GM23338 (cell line): ENCODE results near the gene CORO1C. TPM values are rescaled to one million over a fixed set of nuclear protein-coding genes. Genes with fewer than 3 reads are reported as not detected.

Source experiments
- ATAC-seq: fragments of 200-7000 bp; cut with Tn5 transposase; 3 replicates; pipeline ENCODE4 v1.9.1; 2020
- DNase-seq: peaks from one replicate; pipeline ENCODE4 v3.0.0-alpha.2; 2015; ENCODE audit warnings: low spot score
- H2AFZ ChIP-seq: fragments of 200-600 bp; sonication (generic); 2 replicates; pipeline ENCODE4 v1.8.0; 2016; ENCODE audit warnings: antibody characterized with exemption, mild to moderate bottlenecking, moderate library complexity
- H3F3A ChIP-seq: fragments of 200-600 bp; sonication (generic); replicated peaks from 2 replicates; pipeline ENCODE4 v1.8.0; 2017; ENCODE audit warnings: antibody characterized with exemption, mixed run types, low read depth
- H3K27ac ChIP-seq: fragments of 200-600 bp; sonication (generic); 2 replicates; pipeline ENCODE4 v1.6.1; 2016; ENCODE audit warnings: low read depth
- H3K27me3 ChIP-seq: fragments of 200-600 bp; sonication (generic); 2 replicates; pipeline ENCODE4 v1.8.0; 2016; ENCODE audit warnings: mild to moderate bottlenecking, mixed run types, moderate library complexity; ENCODE audit not compliant: insufficient read depth
- H3K36me3 ChIP-seq: fragments of 200-600 bp; sonication (generic); 2 replicates; pipeline ENCODE4 v1.8.0; 2016; ENCODE audit warnings: mild to moderate bottlenecking; ENCODE audit not compliant: insufficient read depth
- H3K4me1 ChIP-seq: fragments of 200-600 bp; sonication (generic); 2 replicates; pipeline ENCODE4 v1.8.0; 2016; ENCODE audit warnings: mild to moderate bottlenecking, moderate library complexity; ENCODE audit not compliant: insufficient read depth
- H3K4me2 ChIP-seq: fragments of 200-600 bp; sonication (generic); 2 replicates; pipeline ENCODE4 v1.7.1; 2017; ENCODE audit warnings: mixed run types
- H3K4me3 ChIP-seq: fragments of 200-600 bp; sonication (generic); 2 replicates; pipeline ENCODE4 v1.6.1; 2016; ENCODE audit warnings: mixed run types
- H3K79me2 ChIP-seq: fragments of 200-600 bp; sonication (generic); replicated peaks from 2 replicates; pipeline ENCODE4 v1.8.0; 2017; ENCODE audit warnings: mild to moderate bottlenecking; ENCODE audit not compliant: insufficient read depth
- H3K9me2 ChIP-seq: fragments of 200-600 bp; sonication (generic); 2 replicates; pipeline ENCODE4 v1.8.0; 2017; ENCODE audit not compliant: insufficient read depth
- H4K20me1 ChIP-seq: fragments of 200-600 bp; sonication (generic); replicated peaks from 2 replicates; pipeline ENCODE4 v1.8.0; 2017; ENCODE audit warnings: mild to moderate bottlenecking; ENCODE audit not compliant: insufficient read depth
- H3K27ac Mint-ChIP-seq: 2 replicates; pipeline ENCODE4 v1.8.0; 2020; ENCODE audit warnings: inconsistent platforms, mild to moderate bottlenecking, moderate library complexity, mixed read lengths
- H3K27me3 Mint-ChIP-seq: 3 replicates; pipeline ENCODE4 v1.8.0; 2022; ENCODE audit warnings: low read depth, mild to moderate bottlenecking, moderate library complexity, mixed read lengths, inconsistent platforms; ENCODE audit not compliant: insufficient read depth, poor library complexity
- H3K36me3 Mint-ChIP-seq: 3 replicates; pipeline ENCODE4 v1.8.0; 2021; ENCODE audit warnings: low read depth, mild to moderate bottlenecking, inconsistent platforms, moderate library complexity, mixed read lengths
- H3K4me1 Mint-ChIP-seq: 3 replicates; pipeline ENCODE4 v1.8.0; 2020; ENCODE audit warnings: mild to moderate bottlenecking, inconsistent platforms, mixed read lengths
- H3K4me3 Mint-ChIP-seq: 3 replicates; pipeline ENCODE4 v1.8.0; 2021; ENCODE audit warnings: moderate library complexity, mild to moderate bottlenecking, inconsistent platforms, mixed read lengths
- H3K9me3 Mint-ChIP-seq: 3 replicates; pipeline ENCODE4 v1.8.0; 2020; ENCODE audit warnings: moderate library complexity, mild to moderate bottlenecking, inconsistent platforms, mixed read lengths
- CREB1 ChIP-seq: fragments of 250-450 bp; sonication (Bioruptor Pico); IDR thresholded peaks from 2 replicates; pipeline ENCODE4 v1.5.0; 2020; ENCODE audit warnings: low read depth, mild to moderate bottlenecking, moderate library complexity
- CTCF ChIP-seq, 2 experiments: fragments of 200-600 bp in 1 of 2; sonication (generic) in 1 of 2; conservative IDR thresholded peaks; 2 replicates each; pipeline versions ENCODE4 v1.5.1 to v1.6.1; 2016 to 2017; ENCODE audit warnings: antibody characterized with exemption in 2 of 2, low read depth in 2 of 2, mild to moderate bottlenecking in 2 of 2, moderate library complexity in 1 of 2
- ETS1 ChIP-seq: IDR thresholded peaks from 2 replicates; pipeline ENCODE4 v1.6.1; 2016; ENCODE audit warnings: antibody characterized with exemption
- EZH2 ChIP-seq: fragments of 200-600 bp; sonication (generic); IDR thresholded peaks from one replicate; pipeline ENCODE4 v1.8.0; 2017; ENCODE audit warnings: antibody characterized with exemption, mild to moderate bottlenecking, low read depth; ENCODE audit not compliant: unreplicated experiment
- EZH2phosphoT487 ChIP-seq: fragments of 200-600 bp; sonication (generic); IDR thresholded peaks from one replicate; pipeline ENCODE4 v1.8.1; 2018; ENCODE audit warnings: antibody characterized with exemption; ENCODE audit not compliant: unreplicated experiment
- JUNB ChIP-seq: IDR thresholded peaks from one replicate; pipeline ENCODE4 v1.6.1; 2016; ENCODE audit warnings: antibody characterized with exemption; ENCODE audit not compliant: unreplicated experiment
- NANOG ChIP-seq: IDR thresholded peaks from 2 replicates; pipeline ENCODE4 v1.6.1; 2016; ENCODE audit warnings: antibody characterized with exemption, borderline replicate concordance
- POLR2AphosphoS5 ChIP-seq: IDR thresholded peaks from 2 replicates; pipeline ENCODE4 v1.6.1; 2016; ENCODE audit warnings: antibody characterized with exemption, low read depth
- REST ChIP-seq: IDR thresholded peaks from one replicate; pipeline ENCODE4 v1.6.1; 2018; ENCODE audit warnings: antibody characterized with exemption; ENCODE audit not compliant: unreplicated experiment
- STAT1 ChIP-seq: IDR thresholded peaks from one replicate; pipeline ENCODE4 v1.6.1; 2016; ENCODE audit warnings: antibody characterized with exemption; ENCODE audit not compliant: unreplicated experiment
- ZNF114 ChIP-seq: fragments of 250-450 bp; sonication (Bioruptor Pico); IDR thresholded peaks from 2 replicates; pipeline ENCODE4 v1.5.0; 2020; ENCODE audit warnings: mild to moderate bottlenecking, moderate library complexity
- ZNF331 ChIP-seq: fragments of 250-450 bp; sonication (Bioruptor Pico); IDR thresholded peaks from 2 replicates; pipeline ENCODE4 v1.5.0; 2020; ENCODE audit warnings: low read depth, mild to moderate bottlenecking, moderate library complexity
- ZNF462 ChIP-seq: fragments of 250-450 bp; sonication (Bioruptor Pico); IDR thresholded peaks from 2 replicates; pipeline ENCODE4 v1.5.0; 2020; ENCODE audit warnings: mild to moderate bottlenecking, moderate library complexity
- polyA plus RNA-seq: library from polyadenylated mRNA; unstranded; fragments of >200 nt; fragmentation: Nextera tagmentation; extraction: Ambion mirVana; gene quantifications from 2 replicates; pipeline ENCODE4 v1.2.1, GENCODE V29; 2016
- total RNA-seq: library from RNA; depleted of rRNA; stranded (reverse); fragments of >200 nt; shearing (Covaris generic); gene quantifications from 2 replicates; pipeline ENCODE4 v1.2.3, GENCODE V29; 2014

Gene CORO1C
- total and polyA plus RNA-seq, 2 experiments from 2014 or later, result 59.2 to 89.5 TPM

GRCh38 chr12:108681317-108681716 lies 50.0 kb downstream of the CORO1C start:
- Mint-ChIP-seq H3K27ac (no peak overlapping the region; the same call in 1 of the 2 replicates), H3K4me1 (peaks cover 20% of the 10 kb centered on the region; the same call in 2 of the 3 replicates), H3K4me3 (no peak overlapping the region), H3K9me3 (no peaks in the 10 kb centered on the region), H3K36me3 (no peaks in the 10 kb centered on the region), H3K27me3 (no peaks in the 10 kb centered on the region)
- Histone ChIP-seq H2AFZ (no peak overlapping the region), H3K4me1 (peaks cover 9% of the 10 kb centered on the region), H3F3A (no peaks in the 10 kb centered on the region), H3K27me3 (no peaks in the 10 kb centered on the region), H3K9me2 (no peaks in the 10 kb centered on the region), H3K4me3 (no peak overlapping the region), H3K4me2 (no peak overlapping the region), H3K79me2 (peaks cover 72% of the 10 kb centered on the region), H3K36me3 (no peaks in the 10 kb centered on the region), H4K20me1 (no peaks in the 10 kb centered on the region), H3K27ac (no peak overlapping the region)
- no peak for ATAC-seq
- TF ChIP-seq REST, result no peak
- TF ChIP-seq POLR2AphosphoS5, result no peak
- TF ChIP-seq CTCF (conservative IDR thresholded peaks at IDR 0.05; ENCODE audit: low read depth in 2 of 2), result no peak
- no peak for TF ChIP-seq NANOG
- TF ChIP-seq ETS1, result no peak
- TF ChIP-seq ZNF462, result no peak
- TF ChIP-seq ZNF331 (CRISPR knock-in tag), result no peak
- no peak for TF ChIP-seq EZH2
- no peak for TF ChIP-seq ZNF114
- TF ChIP-seq EZH2phosphoT487, result no peak
- TF ChIP-seq STAT1, result no peak
- TF ChIP-seq JUNB, result no peak
- no peak for TF ChIP-seq CREB1
- no peak for DNase-seq
